Body of pancreas (tissue), 4 donors: ENCODE data around the gene CPLX1.

Experiments used
- POLR2A ChIP-seq, 3 donors: fragments of 450-650 bp; IDR thresholded peaks; one replicate each; pipeline ENCODE4 v1.6.1; 2016; ENCODE audit warnings: antibody characterized with exemption in 3 of 3, mild to moderate bottlenecking in 2 of 3
- TF ChIP-seq, protein P1 (sequence below), 7 experiments: fragments of 450-650 bp in 4 of 7; fragments of 200-600 bp in 3 of 7; sonication (generic) in 3 of 7; IDR thresholded peaks; one replicate each; pipeline ENCODE4 v1.5.1; 2016 to 2019; ENCODE audit warnings: antibody characterized with exemption in 7 of 7

DNA sequence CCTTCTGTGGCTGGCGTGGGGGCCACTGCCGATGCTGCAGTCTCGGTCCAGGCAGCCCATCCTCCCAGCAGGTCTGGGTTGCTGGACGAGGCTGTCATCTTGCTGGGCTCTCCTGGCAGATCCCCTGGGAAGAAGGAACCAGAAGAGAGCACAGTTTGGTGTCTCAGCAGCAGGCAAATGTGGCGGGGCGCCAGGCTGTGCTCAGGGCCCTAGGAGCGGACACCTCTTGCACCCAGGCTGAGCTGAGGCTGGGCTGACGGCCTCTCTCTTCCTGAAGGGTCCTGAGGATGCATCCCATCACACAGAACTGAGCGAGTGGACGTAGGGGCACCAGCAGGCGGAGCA is 39.2 kb upstream of the CPLX1 start:
- TF ChIP-seq, protein P1, sequence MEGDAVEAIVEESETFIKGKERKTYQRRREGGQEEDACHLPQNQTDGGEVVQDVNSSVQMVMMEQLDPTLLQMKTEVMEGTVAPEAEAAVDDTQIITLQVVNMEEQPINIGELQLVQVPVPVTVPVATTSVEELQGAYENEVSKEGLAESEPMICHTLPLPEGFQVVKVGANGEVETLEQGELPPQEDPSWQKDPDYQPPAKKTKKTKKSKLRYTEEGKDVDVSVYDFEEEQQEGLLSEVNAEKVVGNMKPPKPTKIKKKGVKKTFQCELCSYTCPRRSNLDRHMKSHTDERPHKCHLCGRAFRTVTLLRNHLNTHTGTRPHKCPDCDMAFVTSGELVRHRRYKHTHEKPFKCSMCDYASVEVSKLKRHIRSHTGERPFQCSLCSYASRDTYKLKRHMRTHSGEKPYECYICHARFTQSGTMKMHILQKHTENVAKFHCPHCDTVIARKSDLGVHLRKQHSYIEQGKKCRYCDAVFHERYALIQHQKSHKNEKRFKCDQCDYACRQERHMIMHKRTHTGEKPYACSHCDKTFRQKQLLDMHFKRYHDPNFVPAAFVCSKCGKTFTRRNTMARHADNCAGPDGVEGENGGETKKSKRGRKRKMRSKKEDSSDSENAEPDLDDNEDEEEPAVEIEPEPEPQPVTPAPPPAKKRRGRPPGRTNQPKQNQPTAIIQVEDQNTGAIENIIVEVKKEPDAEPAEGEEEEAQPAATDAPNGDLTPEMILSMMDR (IDR thresholded peaks at IDR 0.05) = no peak
- TF ChIP-seq POLR2A (IDR thresholded peaks at IDR 0.05) = no peak
